Astrocyte (in vitro differentiated cells and primary cell): ENCODE data around the gene IRAG1. TPM values are rescaled to one million over a fixed set of nuclear protein-coding genes. Genes with fewer than 3 reads are reported as not detected.

ENCODE experiments used
- DNase-seq: peaks from one replicate; pipeline ENCODE4 v3.0.0-alpha.2; 2010; ENCODE audit warnings: low read depth
- FAIRE-seq: peaks from 2 replicates; lab custom pipeline; 2011; peaks lifted over from hg19 to GRCh38; lab: Jason Lieb, UNC
- H2AFZ ChIP-seq: 2 replicates; pipeline ENCODE4 v1.6.0; 2012; ENCODE audit warnings: low read depth, low read length, inconsistent platforms
- H3K27ac ChIP-seq: 2 replicates; pipeline ENCODE4 v1.5.1; 2011; ENCODE audit warnings: low read depth, low read length, inconsistent platforms
- H3K27me3 ChIP-seq: 2 replicates; pipeline ENCODE4 v1.6.0; 2011; ENCODE audit warnings: low read length, inconsistent platforms; ENCODE audit not compliant: insufficient read depth
- H3K36me3 ChIP-seq: 2 replicates; pipeline ENCODE4 v1.5.1; 2011; ENCODE audit warnings: low read length, inconsistent platforms; ENCODE audit not compliant: insufficient read depth
- H3K4me1 ChIP-seq: 2 replicates; pipeline ENCODE4 v1.5.1; 2011; ENCODE audit warnings: low read length, inconsistent platforms; ENCODE audit not compliant: insufficient read depth
- H3K4me2 ChIP-seq: 2 replicates; pipeline ENCODE4 v1.6.0; 2012; ENCODE audit warnings: low read length, inconsistent platforms
- H3K4me3 ChIP-seq: 2 replicates; pipeline ENCODE4 v1.5.1; 2011; ENCODE audit warnings: low read depth, mild to moderate bottlenecking, low read length, inconsistent platforms; ENCODE audit not compliant: insufficient read depth
- H3K79me2 ChIP-seq: 2 replicates; pipeline ENCODE4 v1.6.0; 2012; ENCODE audit warnings: mild to moderate bottlenecking, low read length, inconsistent platforms; ENCODE audit not compliant: insufficient read depth
- H3K9ac ChIP-seq: 2 replicates; pipeline ENCODE4 v1.6.0; 2012; ENCODE audit warnings: mild to moderate bottlenecking, low read length, inconsistent platforms
- H3K9me3 ChIP-seq: 2 replicates; pipeline ENCODE4 v1.5.1; 2012; ENCODE audit warnings: low read depth, mild to moderate bottlenecking, low read length, inconsistent platforms; ENCODE audit not compliant: insufficient read depth
- H4K20me1 ChIP-seq: 2 replicates; pipeline ENCODE4 v1.6.0; 2012; ENCODE audit warnings: low read length, inconsistent platforms; ENCODE audit not compliant: insufficient read depth
- H3K27ac Mint-ChIP-seq: one replicate; pipeline ENCODE4 v1.8.0; 2021; ENCODE audit warnings: mild to moderate bottlenecking, mixed read lengths; ENCODE audit not compliant: unreplicated experiment
- H3K27me3 Mint-ChIP-seq: one replicate; pipeline ENCODE4 v1.8.0; 2021; ENCODE audit warnings: low read depth, mixed read lengths; ENCODE audit not compliant: unreplicated experiment
- H3K36me3 Mint-ChIP-seq: one replicate; pipeline ENCODE4 v1.8.0; 2021; ENCODE audit warnings: low read depth, mixed read lengths; ENCODE audit not compliant: unreplicated experiment
- H3K4me1 Mint-ChIP-seq: one replicate; pipeline ENCODE4 v1.8.0; 2021; ENCODE audit warnings: low read depth, mixed read lengths; ENCODE audit not compliant: unreplicated experiment
- H3K4me3 Mint-ChIP-seq: one replicate; pipeline ENCODE4 v1.8.0; 2021; ENCODE audit warnings: mild to moderate bottlenecking, moderate library complexity, mixed read lengths; ENCODE audit not compliant: unreplicated experiment
- H3K9me3 Mint-ChIP-seq: one replicate; pipeline ENCODE4 v1.8.0; 2021; ENCODE audit warnings: mild to moderate bottlenecking, mixed read lengths; ENCODE audit not compliant: unreplicated experiment
- CTCF ChIP-seq: IDR thresholded peaks from 2 replicates; pipeline ENCODE4 v1.5.1; 2011; ENCODE audit warnings: low read depth, mild to moderate bottlenecking, inconsistent platforms, low read length, moderate library complexity; ENCODE audit not compliant: insufficient read depth
- EZH2 ChIP-seq: IDR thresholded peaks from 2 replicates; pipeline ENCODE4 v1.6.1; 2012; ENCODE audit warnings: mild to moderate bottlenecking, low read length, inconsistent platforms; ENCODE audit not compliant: insufficient read depth
- total RNA-seq: library from RNA; stranded (reverse); gene quantifications from 2 replicates; pipeline ENCODE4 v1.2.1, GENCODE V29; 2021

IRAG1 gene
- total RNA-seq, 1 donor from 2014 or later = 3.7 TPM

GRCh38 chr11:10658621-10659338, 34.8 kb downstream of the IRAG1 start:
- Mint-ChIP-seq H3K27ac (peak overlapping the region; percentile 94), H3K4me3 (peak overlapping the region; percentile 50), H3K27me3 (peaks cover 3% of the 10 kb centered on the region), H3K9me3 (no peaks in the 10 kb centered on the region), H3K36me3 (peaks cover 2% of the 10 kb centered on the region), H3K4me1 (peaks cover 52% of the 10 kb centered on the region)
- TF ChIP-seq EZH2 (no peak), CTCF (no peak)
- Histone ChIP-seq H3K27me3 (no peaks in the 10 kb centered on the region), H3K4me1 (peaks cover 52% of the 10 kb centered on the region), H3K79me2 (no peaks in the 10 kb centered on the region), H3K27ac (peak overlapping the region; percentile 92), H3K9ac (peak overlapping the region; percentile 78), H4K20me1 (no peaks in the 10 kb centered on the region), H3K9me3 (no peaks in the 10 kb centered on the region), H3K36me3 (no peaks in the 10 kb centered on the region), H2AFZ (peak overlapping the region; percentile 47), H3K4me3 (no peak overlapping the region), H3K4me2 (peak overlapping the region; percentile 75)
- DNase-seq (no peak), FAIRE-seq (no peak)

GRCh38 chr11:10657308-10658271, 36.0 kb downstream of the IRAG1 start:
- H3K9me3 Mint-ChIP-seq = no peaks in the 10 kb centered on the region
- Histone ChIP-seq H3K4me2 (peak overlapping the region; percentile 75), H3K36me3 (no peaks in the 10 kb centered on the region), H2AFZ (peak overlapping the region; percentile 27), H3K4me1 (peaks cover 52% of the 10 kb centered on the region), H3K79me2 (no peaks in the 10 kb centered on the region), H4K20me1 (no peaks in the 10 kb centered on the region), H3K4me3 (peak overlapping the region; percentile 31), H3K27me3 (no peaks in the 10 kb centered on the region), H3K27ac (peak overlapping the region; percentile 92), H3K9me3 (no peaks in the 10 kb centered on the region), H3K9ac (peak overlapping the region; percentile 78)
- peak; percentile 79 for DNase-seq
- H3K27me3 Mint-ChIP-seq = peaks cover 6% of the 10 kb centered on the region
- H3K4me1 Mint-ChIP-seq = peaks cover 52% of the 10 kb centered on the region
- peak overlapping the region; percentile 94 for H3K27ac Mint-ChIP-seq
- FAIRE-seq = peak; percentile 62
- peaks cover 4% of the 10 kb centered on the region for H3K36me3 Mint-ChIP-seq
- H3K4me3 Mint-ChIP-seq = peak overlapping the region; percentile 20
- TF ChIP-seq EZH2 (no peak), CTCF (no peak)
